Measurements from ENCODE around the gene PROM1.

DNA sequence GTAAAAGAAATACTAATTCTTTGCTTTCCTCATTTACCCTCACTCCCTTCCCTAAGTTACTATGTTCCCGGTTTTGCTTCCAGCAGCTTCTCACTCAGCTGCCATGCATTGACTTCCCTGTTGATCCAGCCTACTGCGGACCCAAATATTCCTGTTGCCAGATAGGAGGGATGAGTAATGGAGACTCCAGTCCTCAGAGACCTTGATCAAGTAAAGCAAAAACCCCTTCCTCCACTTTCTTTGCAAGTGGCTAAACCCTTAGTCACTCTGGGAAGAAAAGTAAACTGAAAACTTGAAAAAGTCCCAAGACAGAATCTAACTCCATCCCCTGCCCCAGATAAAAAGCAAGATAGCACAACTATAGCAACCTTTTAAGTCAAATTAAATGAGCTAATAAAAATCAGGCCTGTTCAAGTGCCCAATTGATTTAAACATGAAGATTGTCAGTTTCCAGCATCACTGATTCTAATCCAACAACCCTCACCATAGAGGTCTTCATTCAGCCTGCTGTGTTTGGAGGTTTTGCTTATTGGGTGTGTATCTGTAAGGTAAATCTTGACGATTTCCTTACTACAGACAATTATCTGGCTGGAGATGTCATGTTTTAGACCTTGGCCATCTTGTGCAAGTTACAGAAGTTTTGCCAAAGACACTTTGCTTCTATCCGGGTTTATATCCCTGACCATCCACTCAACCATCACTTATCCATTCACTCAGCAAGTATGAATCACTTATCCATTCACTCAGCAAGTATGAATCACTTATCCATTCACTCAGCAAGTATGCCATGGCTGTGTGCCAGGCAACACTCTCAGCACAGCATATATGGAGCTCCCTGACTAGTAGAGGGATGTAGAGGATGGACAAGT is 162.9 kb downstream of the PROM1 start:
- TF ChIP-seq, protein P1, sequence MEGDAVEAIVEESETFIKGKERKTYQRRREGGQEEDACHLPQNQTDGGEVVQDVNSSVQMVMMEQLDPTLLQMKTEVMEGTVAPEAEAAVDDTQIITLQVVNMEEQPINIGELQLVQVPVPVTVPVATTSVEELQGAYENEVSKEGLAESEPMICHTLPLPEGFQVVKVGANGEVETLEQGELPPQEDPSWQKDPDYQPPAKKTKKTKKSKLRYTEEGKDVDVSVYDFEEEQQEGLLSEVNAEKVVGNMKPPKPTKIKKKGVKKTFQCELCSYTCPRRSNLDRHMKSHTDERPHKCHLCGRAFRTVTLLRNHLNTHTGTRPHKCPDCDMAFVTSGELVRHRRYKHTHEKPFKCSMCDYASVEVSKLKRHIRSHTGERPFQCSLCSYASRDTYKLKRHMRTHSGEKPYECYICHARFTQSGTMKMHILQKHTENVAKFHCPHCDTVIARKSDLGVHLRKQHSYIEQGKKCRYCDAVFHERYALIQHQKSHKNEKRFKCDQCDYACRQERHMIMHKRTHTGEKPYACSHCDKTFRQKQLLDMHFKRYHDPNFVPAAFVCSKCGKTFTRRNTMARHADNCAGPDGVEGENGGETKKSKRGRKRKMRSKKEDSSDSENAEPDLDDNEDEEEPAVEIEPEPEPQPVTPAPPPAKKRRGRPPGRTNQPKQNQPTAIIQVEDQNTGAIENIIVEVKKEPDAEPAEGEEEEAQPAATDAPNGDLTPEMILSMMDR (IDR thresholded peaks at IDR 0.05; ENCODE audit: borderline replicate concordance, extremely low read depth, low read length, poor library complexity, severe bottlenecking), result no peak
- no peak for TF ChIP-seq EZH2 (IDR thresholded peaks at IDR 0.05; ENCODE audit: borderline replicate concordance, low read depth, low read length, severe bottlenecking)

Data from DND-41 (cell line).